Caki2 (cell line): ENCODE data around the gene PIGL. TPM values are rescaled to one million over a fixed set of nuclear protein-coding genes. Genes with fewer than 3 reads are reported as not detected.
"Not testable (repeated sequence)": the region's sequence is repeated elsewhere in the genome, so short reads cannot be mapped to it uniquely, and the experiment has no call there.

ENCODE experiments used
- DNase-seq: peaks from one replicate; pipeline ENCODE4 v3.0.0-alpha.2; 2015; ENCODE audit warnings: low read depth
- in situ Hi-C: cut with HindIII; loops from 2 replicates; pipeline ENCODE4 v1.10.0; 2016; ENCODE audit warnings: low sequenced_read_pairs, low pct_unique_long_range_greater_than_20kb, mixed read lengths
- total RNA-seq: library from RNA; depleted of rRNA; stranded (reverse); fragments of >200 nt; shearing (Covaris generic); gene quantifications from 2 replicates; pipeline ENCODE4 v1.2.3, GENCODE V29; 2014; ENCODE audit warnings: low replicate concordance; rRNA removed

Gene PIGL
- total RNA-seq = 22.0 and 24.5 TPM in 2 replicates

DNA sequence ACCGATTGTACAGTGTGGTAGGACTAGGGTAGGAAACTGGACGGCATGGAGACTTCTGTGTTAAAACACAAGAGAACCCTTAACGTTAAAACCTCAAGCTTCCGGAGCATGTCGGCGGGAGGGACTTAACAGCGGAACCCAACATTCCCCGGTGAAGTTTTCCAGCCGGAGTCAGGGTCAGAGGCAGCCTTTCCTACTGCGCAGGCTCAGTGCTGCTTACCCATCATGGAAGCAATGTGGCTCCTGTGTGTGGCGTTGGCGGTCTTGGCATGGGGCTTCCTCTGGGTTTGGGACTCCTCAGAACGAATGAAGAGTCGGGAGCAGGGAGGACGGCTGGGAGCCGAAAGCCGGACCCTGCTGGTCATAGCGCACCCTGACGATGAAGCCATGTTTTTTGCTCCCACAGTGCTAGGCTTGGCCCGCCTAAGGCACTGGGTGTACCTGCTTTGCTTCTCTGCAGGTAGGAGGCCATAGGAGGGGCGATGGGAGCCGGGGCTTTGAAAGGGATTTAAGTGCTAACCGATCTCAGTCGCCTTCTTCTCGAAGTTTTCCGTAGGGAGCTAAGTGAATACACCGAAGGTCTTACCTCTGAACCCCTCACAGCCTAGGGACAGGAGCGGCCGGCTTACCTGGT, at the start of gene PIGL:
PIGL (plus strand) TSS at position 209 of the 634 bp plus-strand sequence; CDS start at position 226, 17 bp downstream.
- in situ Hi-C loops = no loop called here
- DNase-seq = peak; percentile 77

DNA sequence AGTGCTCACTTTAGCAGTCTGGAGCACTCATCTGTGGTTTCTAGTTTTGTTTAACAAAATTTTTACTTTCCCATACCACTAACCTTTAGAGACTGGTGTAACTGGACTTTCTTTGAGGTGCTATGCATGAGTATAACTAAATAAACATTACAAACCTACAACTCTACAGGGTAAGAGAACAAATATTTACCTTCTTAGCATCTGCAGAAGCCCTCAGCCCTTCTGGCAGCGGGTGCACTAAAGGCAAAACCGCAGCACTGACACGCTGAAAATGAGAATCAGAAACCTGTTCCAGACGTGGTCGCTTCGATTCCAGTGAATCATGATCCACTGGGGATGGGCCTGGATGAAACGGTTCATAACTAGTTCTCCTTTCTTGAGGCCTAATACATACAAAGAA, 45.4 kb upstream of the PIGL start:
- in situ Hi-C loops = no loop called here
- DNase-seq = peak; percentile 59

DNA sequence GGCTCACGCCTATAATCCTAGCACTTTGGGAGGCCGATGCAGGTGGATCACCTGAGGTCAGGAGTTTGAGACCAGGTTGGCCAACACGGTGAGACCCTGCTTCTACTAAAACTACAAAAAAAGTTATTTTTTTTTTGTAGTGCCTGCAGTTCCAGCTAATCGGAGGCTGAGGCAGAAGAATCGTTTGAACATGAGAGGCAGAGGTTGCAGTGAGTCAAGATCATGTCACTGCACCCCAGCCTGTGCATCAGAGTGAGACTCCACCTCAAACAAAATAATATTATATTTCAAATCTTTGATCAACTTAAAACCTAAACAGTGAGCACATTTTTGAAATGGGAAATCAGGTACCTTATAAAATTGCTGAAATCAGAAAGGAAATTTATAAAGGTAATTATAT, 38.2 kb upstream of the PIGL start:
- in situ Hi-C loops = no loop called here
- no peak for DNase-seq

DNA sequence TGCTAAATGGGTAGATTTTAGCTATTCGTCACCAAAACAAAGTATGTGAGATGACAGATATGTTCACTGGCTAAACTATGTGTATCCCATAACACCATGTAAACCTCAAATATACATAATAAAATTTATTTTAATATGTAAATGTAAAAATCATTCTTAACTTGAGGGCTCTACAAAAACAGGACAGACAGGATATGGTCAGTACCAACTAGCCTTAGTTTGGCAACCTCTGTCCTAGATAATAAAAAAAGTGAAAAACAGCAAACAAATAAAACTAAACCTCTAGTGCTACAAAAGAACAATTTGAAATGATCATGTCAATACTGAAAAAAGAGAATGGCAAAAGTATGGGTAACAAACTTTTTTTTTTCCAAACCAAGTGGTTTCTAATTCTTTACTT, 35.4 kb upstream of the PIGL start:
- DNase-seq = no peak
- in situ Hi-C loops = no loop called here

DNA sequence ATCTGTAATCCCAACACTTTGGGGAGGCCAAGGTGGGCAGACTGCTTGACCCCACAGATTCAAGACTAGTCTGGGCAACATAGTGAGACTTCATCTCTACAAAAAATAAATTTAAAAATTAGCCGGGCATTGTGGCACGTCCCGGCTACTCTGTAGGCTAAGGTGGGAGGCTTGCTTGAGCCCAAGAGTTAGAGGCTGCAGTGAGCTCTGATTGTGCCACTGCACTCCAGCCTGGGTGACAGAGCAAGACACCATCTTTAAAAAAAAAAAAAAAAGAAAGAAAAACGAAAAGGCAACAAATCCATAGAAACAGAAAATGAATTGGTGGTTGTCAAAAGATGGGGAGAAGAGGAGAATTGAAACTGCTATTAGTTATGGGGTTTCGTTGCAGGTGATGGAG, 29.4 kb upstream of the PIGL start:
- in situ Hi-C loops = no loop called here
- no peak for DNase-seq

DNA sequence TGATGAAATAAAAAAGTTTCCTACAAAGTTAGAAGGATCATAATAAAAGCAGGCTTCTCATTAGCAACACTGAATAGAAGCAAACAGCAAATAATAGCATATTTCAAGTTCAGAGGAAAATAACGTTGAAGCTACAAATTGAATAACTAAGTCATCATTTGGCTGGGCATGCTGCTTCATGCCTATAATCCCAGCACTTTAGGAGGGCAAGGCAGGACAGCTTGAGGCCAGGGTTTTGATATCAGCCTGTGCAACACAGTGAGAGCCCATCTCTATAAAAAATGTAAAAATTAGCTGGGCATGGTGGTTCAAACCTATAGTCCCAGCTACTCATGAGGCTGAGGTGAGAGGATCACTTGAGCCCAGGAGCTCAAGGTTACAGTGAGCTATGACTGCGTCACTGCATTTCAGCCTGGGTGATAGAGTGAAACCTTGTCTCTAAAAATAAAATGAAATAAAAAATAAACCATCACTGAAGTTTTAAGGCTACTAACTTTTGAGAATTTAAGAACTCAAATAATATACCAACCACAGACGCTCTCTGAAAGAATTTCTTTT, 27.1 kb upstream of the PIGL start:
- no peak for DNase-seq
- in situ Hi-C loops = no loop called here

DNA sequence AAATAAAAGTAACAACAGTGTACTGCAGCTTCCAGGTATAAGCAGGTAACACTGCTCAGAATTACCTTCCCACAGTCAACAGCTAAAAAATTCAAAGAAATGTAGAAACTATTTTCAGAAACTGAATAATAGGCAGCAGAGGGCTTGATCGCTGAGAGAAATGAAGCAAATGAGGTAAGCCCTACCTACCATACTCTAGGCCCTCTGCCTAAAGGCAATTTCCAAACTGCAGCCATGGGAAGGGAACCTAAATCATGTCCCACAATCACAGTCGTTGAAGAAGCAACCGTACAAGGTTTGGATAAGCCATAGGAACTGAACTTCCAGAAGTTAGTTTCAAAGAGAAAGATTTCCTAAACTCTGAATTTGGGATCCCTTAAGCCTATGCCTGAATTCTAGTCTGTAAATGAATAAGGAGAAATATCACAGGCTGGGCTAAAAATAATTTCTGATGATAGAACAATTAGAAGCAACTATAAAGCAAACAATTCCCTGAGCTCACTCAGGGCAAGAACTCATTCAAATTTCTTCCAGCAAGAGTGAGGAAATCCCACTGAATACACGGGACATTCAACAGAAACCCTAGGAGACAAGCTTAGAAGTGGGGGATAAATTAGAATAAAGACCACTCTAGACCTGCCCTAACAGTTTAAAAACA, 26.2 kb upstream of the PIGL start:
- DNase-seq = no peak
- in situ Hi-C loops = no loop called here

DNA sequence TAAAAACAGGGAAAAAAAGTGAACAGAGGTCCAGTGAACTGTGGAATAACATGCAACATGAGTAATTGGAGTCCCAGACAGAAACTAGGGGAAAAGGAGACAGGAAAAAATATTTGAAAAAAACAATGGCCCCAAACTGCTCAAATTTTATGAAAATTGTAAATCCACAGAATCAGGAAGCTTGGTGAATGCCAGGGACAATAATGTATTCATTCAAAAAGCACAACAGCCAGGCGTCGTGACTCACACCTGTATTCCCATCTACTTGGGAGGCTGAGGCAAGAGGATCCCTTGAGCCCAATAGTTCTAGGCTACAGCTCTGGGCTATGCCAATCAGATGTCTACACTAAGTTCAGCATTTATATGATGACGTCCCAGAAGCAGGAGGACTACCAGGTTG, 25.4 kb upstream of the PIGL start:
- no peak for DNase-seq
- in situ Hi-C loops = no loop called here

DNA sequence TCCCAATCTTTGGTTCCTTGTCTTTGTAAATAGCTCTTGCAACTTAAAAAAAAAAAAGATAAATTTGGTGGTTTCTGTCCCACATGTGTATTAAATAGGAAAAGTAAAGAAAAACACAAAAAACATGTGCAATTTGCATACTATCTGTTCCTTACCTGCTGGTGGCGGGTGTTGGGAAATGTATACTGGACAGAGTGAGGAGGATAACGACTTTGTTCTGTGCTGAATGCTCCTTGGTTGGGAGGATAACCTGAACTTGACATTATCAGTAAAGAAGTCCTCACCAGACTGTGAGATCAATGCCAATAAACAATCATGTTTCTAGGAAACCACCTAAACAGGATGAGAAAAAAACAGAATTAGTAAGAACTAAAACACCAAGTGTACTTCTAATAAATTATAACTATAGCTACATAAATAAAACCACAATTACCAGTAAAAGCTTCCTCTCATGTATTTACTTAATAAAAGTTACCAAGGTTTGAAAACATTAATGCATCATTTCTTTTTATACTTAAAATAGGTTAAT, 22.6 kb upstream of the PIGL start:
- in situ Hi-C loops, DNase-seq: not testable (repeated sequence)

DNA sequence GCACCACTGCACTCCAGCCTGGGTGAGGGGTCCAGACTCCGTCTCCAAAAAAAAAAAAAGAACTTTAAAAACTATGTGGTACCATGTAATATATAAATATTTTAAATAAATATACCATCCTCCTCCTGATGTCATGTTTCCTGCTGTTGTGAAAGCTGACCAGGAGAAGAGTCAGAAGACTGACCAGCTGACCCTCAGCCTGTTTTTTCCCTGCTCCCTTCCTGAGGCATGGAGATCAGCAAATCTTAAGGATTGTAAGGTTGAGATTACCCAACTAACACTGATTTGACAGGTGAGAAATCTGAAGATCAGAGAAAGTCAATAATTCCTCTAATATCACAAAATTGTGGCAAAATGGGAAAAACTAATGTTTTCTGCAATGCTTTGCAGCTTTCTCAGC, 19.7 kb upstream of the PIGL start:
- in situ Hi-C loops = no loop called here
- DNase-seq = no peak

DNA sequence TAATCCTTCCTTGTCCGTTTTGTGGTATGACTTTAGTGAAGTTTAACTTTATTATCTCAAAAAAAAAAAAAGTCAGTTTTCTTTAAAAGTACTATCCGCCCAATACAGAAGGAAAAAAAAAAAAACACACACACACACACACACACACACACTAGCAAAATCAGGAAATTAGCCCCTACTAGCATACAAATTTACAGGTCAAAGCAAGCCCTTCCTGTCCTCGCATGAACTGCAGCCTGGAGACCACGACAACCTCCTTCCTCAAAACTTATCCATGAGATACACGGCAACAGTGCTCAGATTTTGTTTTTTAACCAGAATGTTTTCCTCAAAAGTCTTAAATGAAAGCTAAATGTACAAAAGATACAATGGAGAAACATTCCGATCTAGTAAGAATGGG, 17.9 kb upstream of the PIGL start:
- in situ Hi-C loops = no loop called here

DNA sequence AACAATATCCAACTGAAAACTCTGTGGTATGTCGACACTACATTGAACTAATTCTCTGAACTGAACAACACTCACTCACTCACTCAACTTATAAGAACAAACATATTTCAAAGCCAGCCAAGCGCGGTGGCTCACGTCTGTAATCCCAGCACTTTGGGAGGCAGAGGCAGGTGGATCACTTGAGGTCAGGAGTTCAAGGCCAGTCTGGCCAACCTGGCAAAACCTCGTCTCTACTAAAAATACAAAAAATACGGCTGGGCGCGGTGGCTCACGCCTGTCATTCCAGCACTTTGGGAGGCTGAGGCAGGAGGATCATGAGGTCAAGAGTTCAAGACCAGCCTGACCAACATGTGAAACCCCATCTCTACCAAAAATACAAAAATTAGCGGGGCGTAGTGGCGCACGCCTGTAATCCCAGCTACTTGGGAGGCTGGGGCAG, 15.3 kb upstream of the PIGL start:
- DNase-seq, in situ Hi-C loops: not testable (repeated sequence)

More for the DNA sequence above, 17.9 kb upstream of the PIGL start:
- DNase-seq = no peak

DNA sequence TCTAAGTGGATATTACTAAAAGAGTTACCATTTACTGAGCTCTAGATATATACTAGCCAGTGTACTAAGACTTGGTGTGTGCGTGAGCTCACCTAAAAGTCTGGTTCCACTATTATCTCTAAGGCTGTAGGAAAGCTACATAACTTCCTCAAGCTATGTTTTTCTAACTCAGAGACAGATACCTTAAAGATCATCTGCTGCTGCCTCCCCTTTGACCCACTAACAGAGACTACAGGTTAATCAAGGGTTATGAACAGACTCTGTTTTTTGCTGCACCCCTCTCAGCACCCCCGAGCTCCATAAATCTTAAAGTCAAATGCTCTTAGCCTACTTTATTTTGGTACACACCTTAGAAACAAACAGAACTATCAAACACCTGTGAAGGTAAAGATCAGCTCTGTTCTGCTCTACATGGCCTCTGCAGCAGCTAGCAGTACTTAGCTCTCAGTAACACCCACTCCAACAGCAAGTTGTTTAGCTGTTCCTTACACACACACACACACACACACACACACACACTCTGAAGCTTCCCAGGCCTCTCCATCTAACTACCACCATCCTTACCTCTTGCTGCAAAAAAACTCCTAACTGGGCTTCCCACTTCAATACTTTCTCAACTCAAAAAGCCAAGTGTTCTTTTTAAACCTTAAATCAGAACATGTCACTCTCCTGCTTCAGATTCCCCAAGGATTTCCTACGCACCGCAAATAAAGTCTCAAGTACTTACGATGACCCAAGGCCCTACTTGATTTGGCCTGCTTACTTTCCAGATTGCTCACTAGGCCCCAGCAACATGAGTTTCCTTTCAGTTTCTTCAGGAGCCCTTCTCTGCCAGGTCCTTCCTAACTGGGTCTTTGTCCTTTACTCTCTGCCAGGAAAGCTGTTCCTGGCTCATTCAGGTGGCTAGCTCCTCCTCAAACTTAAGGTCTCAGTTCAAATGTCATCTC, 14.2 kb upstream of the PIGL start:
- DNase-seq, in situ Hi-C loops: not testable (repeated sequence)

DNA sequence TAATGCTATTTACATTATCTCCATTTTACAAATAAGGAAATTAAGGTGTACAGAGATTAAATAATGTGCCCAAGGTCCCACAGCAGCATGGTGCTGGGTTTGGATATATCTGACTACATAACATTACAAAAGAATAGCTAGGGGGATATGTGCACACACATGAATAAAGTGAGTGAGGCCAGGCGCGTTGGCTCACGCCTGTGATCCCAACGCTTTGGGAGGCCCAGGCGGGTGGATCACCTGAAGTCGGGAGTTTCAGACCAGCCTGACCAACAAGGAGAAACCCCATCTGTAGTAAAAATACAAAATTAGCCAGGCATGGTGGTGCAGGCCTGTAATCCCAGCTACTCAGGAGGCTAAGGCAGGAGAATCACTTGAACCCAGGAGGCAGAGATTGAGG, 12.2 kb upstream of the PIGL start:
- in situ Hi-C loops, DNase-seq: not testable (repeated sequence)

DNA sequence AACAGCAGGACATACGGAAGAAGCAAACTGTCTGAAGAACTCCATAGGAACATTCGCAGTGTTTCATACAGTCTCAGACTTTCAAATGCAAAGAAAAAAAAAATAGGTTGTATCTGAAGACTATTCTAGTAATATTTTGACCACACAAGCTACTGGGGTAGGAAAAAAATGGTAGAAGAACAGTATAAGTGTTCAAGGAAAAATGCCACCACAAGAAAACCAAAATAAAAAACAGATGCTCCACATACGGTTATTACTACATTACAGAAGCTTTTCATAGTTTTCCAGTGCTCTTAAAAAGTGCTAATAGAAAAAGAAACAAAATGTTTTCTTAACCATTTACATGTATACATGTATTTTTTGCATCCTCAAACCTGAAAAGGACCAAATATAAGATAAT, 5.4 kb upstream of the PIGL start:
- no peak for DNase-seq
- in situ Hi-C loops = no loop called here

DNA sequence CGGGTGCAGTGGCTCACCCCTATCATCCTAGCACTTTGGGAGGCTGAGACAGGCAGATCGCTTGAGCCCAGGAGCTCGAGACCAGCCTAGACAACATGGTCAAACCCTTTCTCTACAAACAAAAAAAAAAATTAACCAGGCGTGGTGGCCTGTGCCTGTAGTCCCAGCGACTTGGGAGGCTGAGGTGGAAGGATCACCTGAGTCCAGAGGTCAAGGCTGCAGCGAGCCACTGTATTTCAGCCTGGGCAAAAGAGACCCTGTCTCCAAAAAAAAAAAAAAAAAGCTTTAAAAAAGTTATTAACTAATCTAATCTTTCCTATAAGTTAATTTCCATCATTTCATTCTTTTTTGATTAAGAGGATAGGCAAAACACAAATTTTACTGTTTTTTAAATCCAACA, 4.2 kb upstream of the PIGL start:
- in situ Hi-C loops = no loop called here
- DNase-seq = no peak

DNA sequence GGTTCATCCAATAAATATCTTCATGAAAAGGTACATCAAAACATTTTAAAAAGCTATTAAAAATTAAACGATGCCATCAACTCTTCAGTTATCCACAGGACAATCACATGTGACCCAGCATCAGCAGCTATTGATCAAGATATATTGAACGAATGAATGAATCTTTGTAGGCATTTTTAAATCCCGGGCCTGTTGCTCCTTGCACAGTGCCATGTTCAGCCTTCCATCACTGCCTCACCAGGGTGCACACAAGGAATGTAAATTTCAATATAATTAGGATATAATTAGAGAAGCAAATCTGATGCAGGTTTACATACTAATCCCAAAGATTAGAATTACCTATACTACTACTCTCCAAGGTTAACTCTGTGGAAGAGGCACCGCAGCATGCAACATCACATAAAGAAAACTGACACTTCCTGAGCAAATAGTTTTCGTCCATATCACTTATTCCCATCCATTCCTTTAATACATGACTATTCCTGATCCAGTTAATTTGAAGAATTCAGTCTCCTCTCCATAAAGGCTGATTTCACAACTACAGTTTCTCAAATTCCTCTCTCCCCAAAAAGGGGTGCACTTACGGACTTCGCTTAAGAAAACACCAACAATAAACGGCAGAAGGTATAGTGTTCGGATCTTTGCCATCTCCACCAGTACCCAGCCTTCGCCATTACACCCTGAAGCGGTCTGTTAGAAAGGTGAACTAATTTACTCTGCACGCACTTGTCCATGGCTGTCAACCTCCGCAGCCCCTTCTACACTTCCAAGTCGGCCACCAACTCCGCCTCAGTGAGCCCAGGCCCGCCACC, 2.6 kb upstream of the PIGL start:
- peak; percentile 16 for DNase-seq
- in situ Hi-C loops = no loop called here

DNA sequence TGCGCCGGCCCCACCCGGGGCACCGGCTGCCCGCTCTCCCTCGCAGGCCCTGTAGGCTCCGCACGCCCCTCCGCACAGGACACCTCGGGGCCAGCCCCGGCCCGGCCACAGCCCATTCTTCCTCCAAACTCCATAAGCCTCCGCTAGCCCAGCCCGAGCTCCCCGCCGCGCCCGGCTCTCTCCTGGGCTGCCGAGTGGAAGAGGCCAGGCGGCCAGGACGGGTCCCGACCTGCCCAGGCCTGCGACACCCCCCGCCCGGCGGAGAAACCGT, 2.1 kb upstream of the PIGL start:
- no peak for DNase-seq
- in situ Hi-C loops = no loop called here
